ENCODE results near the gene MYBL2.

GRCh38 chr20:43682446-43682845 is 15.5 kb downstream of the MYBL2 start:
- no peak for TF ChIP-seq SIN3A (IDR thresholded peaks at IDR 0.05; ENCODE audit: borderline replicate concordance, low read depth, low read length)
- TF ChIP-seq TAF1 (IDR thresholded peaks at IDR 0.05; ENCODE audit: borderline replicate concordance, low read depth, low read length): no peak
- no peak for TF ChIP-seq CTCF (IDR thresholded peaks at IDR 0.05)
- TF ChIP-seq RXRA (IDR thresholded peaks at IDR 0.05; ENCODE audit: borderline replicate concordance, low read depth): no peak
- TF ChIP-seq RFX5 (IDR thresholded peaks at IDR 0.05; ENCODE audit: low read length): no peak
- TF ChIP-seq REST (IDR thresholded peaks at IDR 0.05; ENCODE audit: low read depth, low read length): no peak
- TF ChIP-seq YY1 (IDR thresholded peaks at IDR 0.05; ENCODE audit: low read depth): no peak
- TF ChIP-seq CHD2 (IDR thresholded peaks at IDR 0.05; ENCODE audit: low read length, partially characterized antibody): no peak
- TF ChIP-seq EZH2phosphoT487 (IDR thresholded peaks at IDR 0.05; ENCODE audit: borderline replicate concordance, low read depth): no peak
- TF ChIP-seq RAD21 (IDR thresholded peaks at IDR 0.05; ENCODE audit: low read length): no peak
- no peak for TF ChIP-seq POLR2AphosphoS5 (IDR thresholded peaks at IDR 0.05; ENCODE audit: low read depth, low read length)

Data from SK-N-SH (cell line).